NB4 (cell line): ENCODE measurements around the gene IQCM.

Source experiments
- DNase-seq: peaks from one replicate; pipeline ENCODE4 v3.0.0; 2010; ENCODE audit warnings: low read depth
- H3K4me3 ChIP-seq: one replicate; pipeline ENCODE4 v1.5.1; 2011; ENCODE audit warnings: mild to moderate bottlenecking, low read depth, low read length, moderate library complexity
- CTCF ChIP-seq: IDR thresholded peaks from one replicate; pipeline ENCODE4 v1.5.1; 2012; ENCODE audit warnings: low read depth, low read length
- MAX ChIP-seq: IDR thresholded peaks from 2 replicates; pipeline ENCODE4 v1.6.1; 2011; ENCODE audit warnings: low read depth, low read length
- MYC ChIP-seq: IDR thresholded peaks from 2 replicates; pipeline ENCODE4 v1.6.1; 2011; ENCODE audit warnings: low read depth, low read length
- POLR2A ChIP-seq: IDR thresholded peaks from 2 replicates; pipeline ENCODE4 v1.6.1; 2011; ENCODE audit warnings: mild to moderate bottlenecking; ENCODE audit not compliant: insufficient read length; ENCODE audit errors: extremely low read depth

The IQCM gene

GRCh38 chr4:149749784-149750183 is 65.9 kb downstream of the IQCM start:
- H3K4me3 ChIP-seq, result no peak overlapping the region
- DNase-seq, result no peak
- TF ChIP-seq POLR2A (no peak), MAX (no peak), CTCF (no peak), MYC (no peak)

- TF ChIP-seq MYC (no peak), POLR2A (no peak), MAX (no peak), CTCF (no peak)
- DNase-seq, result no peak
- no peak overlapping the region for H3K4me3 ChIP-seq
These were observed 68.0 kb downstream of the IQCM start for GRCh38 chr4:149747646-149748045.

- DNase-seq, result no peak
- H3K4me3 ChIP-seq, result no peak overlapping the region
- no peak for TF ChIP-seq POLR2A
- no peak for TF ChIP-seq CTCF
- TF ChIP-seq MYC, result no peak
- no peak for TF ChIP-seq MAX
These were observed 69.4 kb downstream of the IQCM start for GRCh38 chr4:149746276-149746675.

GRCh38 chr4:149741186-149741831 is 74.3 kb downstream of the IQCM start:
- no peak overlapping the region for H3K4me3 ChIP-seq
- no peak for DNase-seq
- TF ChIP-seq POLR2A, result no peak
- no peak for TF ChIP-seq MAX
- TF ChIP-seq MYC, result no peak
- no peak for TF ChIP-seq CTCF

GRCh38 chr4:149738156-149738555 is 77.5 kb downstream of the IQCM start:
- no peak overlapping the region for H3K4me3 ChIP-seq
- DNase-seq, result no peak
- TF ChIP-seq MAX, result no peak
- TF ChIP-seq MYC, result no peak
- no peak for TF ChIP-seq POLR2A
- TF ChIP-seq CTCF, result no peak
